Left lobe of liver (tissue), 1 donor: ENCODE data around the gene CD3E. TPM values are rescaled to one million over a fixed set of nuclear protein-coding genes. Genes with fewer than 3 reads are reported as not detected.

ENCODE experiments used
- total RNA-seq: library from RNA; stranded (reverse); gene quantifications from one replicate; pipeline ENCODE4 v1.2.1, GENCODE V29; 2021
- donor health status: DM: no; HTN: yes; CAD: no.

CD3E gene
- total RNA-seq, 1 donor from 2014 or later, result 1.5 TPM

Other genes with a start within 250 kb of the CD3E start
- not detected for gene TMPRSS4, start 227.7 kb upstream of the CD3E start, total RNA-seq
- 0.08 TPM for gene SMIM35, start 217.8 kb upstream of the CD3E start, total RNA-seq
- 0.20 TPM for gene SCN4B, start 151.9 kb upstream of the CD3E start, total RNA-seq
- gene SCN2B, start 128.1 kb upstream of the CD3E start, total RNA-seq, result not detected
- gene JAML, start 79.7 kb upstream of the CD3E start, total RNA-seq, result 1.9 TPM
- 5.8 TPM for gene MPZL3, start 52.4 kb upstream of the CD3E start, total RNA-seq
- gene MPZL2, start 40.4 kb upstream of the CD3E start, total RNA-seq, result 18.6 TPM
- 1.6 TPM for gene CD3D, start 38.0 kb downstream of the CD3E start, total RNA-seq
- gene CD3G, start 39.6 kb downstream of the CD3E start, total RNA-seq, result 0.23 TPM
- 22.8 TPM for gene UBE4A, start 54.9 kb downstream of the CD3E start, total RNA-seq
- 94.9 TPM for gene ATP5MG, start 96.9 kb downstream of the CD3E start, total RNA-seq
- gene KMT2A, start 131.8 kb downstream of the CD3E start, total RNA-seq, result 20.4 TPM
- 116 TPM for gene TTC36, start 222.7 kb downstream of the CD3E start, total RNA-seq
- 37.5 TPM for gene TMEM25, start 226.5 kb downstream of the CD3E start, total RNA-seq